Fibroblast of villous mesenchyme (primary cell): Measurements from ENCODE around the gene TTC9B. TPM values are rescaled to one million over a fixed set of nuclear protein-coding genes. Genes with fewer than 3 reads are reported as not detected.
A peak's percentile ranks its signal among the peaks of the same experiment; 100 is the strongest.

Experiments
- DNase-seq: peaks from one replicate; pipeline ENCODE4 v3.0.0-alpha.2; 2010; ENCODE audit warnings: low read depth
- H3K4me3 ChIP-seq: 2 replicates; pipeline ENCODE4 v1.5.1; 2011; ENCODE audit warnings: low read depth, mild to moderate bottlenecking, low read length
- CTCF ChIP-seq: IDR thresholded peaks from 2 replicates; pipeline ENCODE4 v1.5.1; 2012; ENCODE audit warnings: low read depth, mild to moderate bottlenecking, low read length; ENCODE audit not compliant: insufficient read depth
- total RNA-seq: library from RNA; depleted of rRNA; stranded (reverse); fragments of >200 nt; gene quantifications from 2 replicates; pipeline ENCODE4 v1.2.3, GENCODE V29; 2012

Gene TTC9B
- total RNA-seq, 1 donor = not detected

- no peak for TF ChIP-seq CTCF
- DNase-seq = no peak
- H3K4me3 ChIP-seq = no peak overlapping the region
These were observed 20.6 kb upstream of the TTC9B start for GRCh38 chr19:40238775-40239174.

- DNase-seq = no peak
- TF ChIP-seq CTCF = no peak
These were observed 19.6 kb upstream of the TTC9B start for GRCh38 chr19:40237791-40238190.

GRCh38 chr19:40236366-40236765, 18.2 kb upstream of the TTC9B start:
- DNase-seq = no peak
- H3K4me3 ChIP-seq = no peak overlapping the region
- no peak for TF ChIP-seq CTCF

More at GRCh38 chr19:40237791-40238190, 19.6 kb upstream of the TTC9B start:
- H3K4me3 ChIP-seq = no peak overlapping the region

GRCh38 chr19:40236026-40236355, 17.8 kb upstream of the TTC9B start:
- TF ChIP-seq CTCF = no peak
- no peak overlapping the region for H3K4me3 ChIP-seq
- DNase-seq = no peak

- H3K4me3 ChIP-seq = no peak overlapping the region
- TF ChIP-seq CTCF = peak; percentile 6
- DNase-seq = no peak
These were observed 17.2 kb upstream of the TTC9B start for GRCh38 chr19:40235238-40236025.

- no peak overlapping the region for H3K4me3 ChIP-seq
- no peak for TF ChIP-seq CTCF
- no peak for DNase-seq
These were observed 16.4 kb upstream of the TTC9B start for GRCh38 chr19:40234429-40235237.
